PC-3 (cell line): ENCODE data around the gene ADGRV1. TPM values are rescaled to one million over a fixed set of nuclear protein-coding genes. Genes with fewer than 3 reads are reported as not detected.

Experiments used
- ATAC-seq: fragments of 200-7000 bp; cut with Tn5 transposase; 2 replicates; pipeline ENCODE4 v1.9.1; 2020; ENCODE audit warnings: mild to moderate bottlenecking, moderate library complexity
- BruUV-seq: library from RNA; stranded (reverse); fragments of 400-500 nt; replicated peaks from 2 replicates; lab custom pipeline; 2021; lab: Mats Ljungman, UMichigan
- CTCF ChIA-PET: fragments of 300-600 bp; sonication (Branson Sonifier 250); formaldehyde crosslinking; loops from one replicate; lab custom pipeline; 2022; ENCODE audit warnings: antibody characterized with exemption; lab: Charles Lee
- POLR2A ChIA-PET: fragments of 300-600 bp; sonication (Branson Sonifier 250); formaldehyde crosslinking; loops from one replicate; lab custom pipeline; 2022; ENCODE audit warnings: antibody characterized with exemption; ENCODE audit not compliant: unreplicated experiment; lab: Charles Lee
- DNase-seq: peaks from one replicate; pipeline ENCODE4 v3.0.0-alpha.2; 2015
- H2AFZ ChIP-seq: fragments of 300-600 bp; sonication (generic); 2 replicates; pipeline ENCODE4 v1.6.0; 2016; ENCODE audit warnings: antibody characterized with exemption, low read length
- H3F3A ChIP-seq: fragments of 300-600 bp; sonication (generic); one replicate; pipeline ENCODE4 v1.6.0; 2017; ENCODE audit warnings: antibody characterized with exemption, low read length, control low read depth, mild to moderate bottlenecking; ENCODE audit not compliant: unreplicated experiment
- H3K27ac ChIP-seq: fragments of 300-600 bp; sonication (generic); 2 replicates; pipeline ENCODE4 v1.5.1; 2016; ENCODE audit warnings: mild to moderate bottlenecking, low read length
- H3K27me3 ChIP-seq: fragments of 300-600 bp; sonication (generic); 2 replicates; pipeline ENCODE4 v1.6.1; 2016; ENCODE audit warnings: low read length, mixed read lengths
- H3K36me3 ChIP-seq: fragments of 300-600 bp; sonication (generic); 2 replicates; pipeline ENCODE4 v1.6.1; 2016; ENCODE audit warnings: low read depth, mixed run types, low read length, mixed read lengths
- H3K4me1 ChIP-seq: fragments of 300-600 bp; sonication (generic); 2 replicates; pipeline ENCODE4 v1.5.1; 2016; ENCODE audit warnings: low read length; ENCODE audit not compliant: insufficient read depth
- H3K4me2 ChIP-seq: fragments of 300-600 bp; sonication (generic); 2 replicates; pipeline ENCODE4 v1.6.0; 2016; ENCODE audit warnings: low read length
- H3K4me3 ChIP-seq: fragments of 300-600 bp; sonication (generic); 2 replicates; pipeline ENCODE4 v1.5.1; 2016; ENCODE audit warnings: mild to moderate bottlenecking, low read length, mixed read lengths
- H3K79me2 ChIP-seq: fragments of 300-600 bp; sonication (generic); 2 replicates; pipeline ENCODE4 v1.6.1; 2017; ENCODE audit warnings: low read length, mixed read lengths
- H3K9ac ChIP-seq: fragments of 300-600 bp; sonication (generic); 2 replicates; pipeline ENCODE4 v1.6.0; 2016; ENCODE audit warnings: mild to moderate bottlenecking, low read length
- H3K9me2 ChIP-seq: fragments of 300-600 bp; sonication (generic); replicated peaks from 2 replicates; pipeline ENCODE4 v1.6.1; 2016; ENCODE audit warnings: mixed run types, low read length, mixed read lengths
- H3K9me3 ChIP-seq: fragments of 300-600 bp; sonication (generic); 2 replicates; pipeline ENCODE4 v1.6.1; 2016; ENCODE audit warnings: low read length, mixed read lengths
- H4K20me1 ChIP-seq: fragments of 300-600 bp; sonication (generic); 2 replicates; pipeline ENCODE4 v1.6.1; 2016; ENCODE audit warnings: low read length, mixed read lengths
- CTCF ChIP-seq: fragments of 300-600 bp; sonication (generic); conservative IDR thresholded peaks from 2 replicates; pipeline ENCODE4 v1.5.1; 2017; ENCODE audit warnings: antibody characterized with exemption, low read depth, mild to moderate bottlenecking, low read length
- EZH2 ChIP-seq: fragments of 300-600 bp; sonication (generic); IDR thresholded peaks from one replicate; pipeline ENCODE4 v1.6.1; 2017; ENCODE audit warnings: antibody characterized with exemption, mild to moderate bottlenecking, low read length; ENCODE audit not compliant: unreplicated experiment
- EZH2phosphoT487 ChIP-seq: fragments of 300-600 bp; sonication (generic); IDR thresholded peaks from 2 replicates; pipeline ENCODE4 v1.6.1; 2018; ENCODE audit warnings: mild to moderate bottlenecking, antibody characterized with exemption, low read length, borderline replicate concordance
- intact Hi-C: fragments of 100-400 bp; cut with micrococcal nuclease; formaldehyde crosslinking; loops from 2 replicates; pipeline ENCODE4 v1.9.0; 2023
- total RNA-seq: library from RNA; depleted of rRNA; stranded (reverse); fragments of >200 nt; gene quantifications from 2 replicates; pipeline ENCODE4 v1.2.3, GENCODE V29; 2014

Gene ADGRV1
- total RNA-seq, 1 experiment from 2014 or later = 22.7 TPM

- no peak overlapping the region for H2AFZ ChIP-seq
- H3K79me2 ChIP-seq = no peaks in the 10 kb centered on the region
- BruUV-seq = no TSS peak
- ATAC-seq (peak; percentile 92), DNase-seq (peak; percentile 82)
- ChIA-PET POLR2A (no interaction called here), CTCF (interaction anchor here (0.5 to 1.6 kb wide), 7 partner anchors 9 to 101 kb away, joined by 3 to 9 read pairs (median 4); no protein-coding TSS in a partner anchor)
- H3K27me3 ChIP-seq = no peaks in the 10 kb centered on the region
- peak; percentile 81 for TF ChIP-seq CTCF
- no peak for TF ChIP-seq EZH2
- H3K9me3 ChIP-seq = no peaks in the 10 kb centered on the region
- no peak overlapping the region for H3K27ac ChIP-seq
- no peak overlapping the region for H3K4me3 ChIP-seq
- H3K36me3 ChIP-seq = no peaks in the 10 kb centered on the region
- no peaks in the 10 kb centered on the region for H3F3A ChIP-seq
- no peak overlapping the region for H3K4me2 ChIP-seq
- H3K9me2 ChIP-seq = no peaks in the 10 kb centered on the region
- H3K9ac ChIP-seq = no peak overlapping the region
- no peaks in the 10 kb centered on the region for H3K4me1 ChIP-seq
- no peaks in the 10 kb centered on the region for H4K20me1 ChIP-seq
- intact Hi-C loops = loop anchor here (10.0 kb wide), 1 partner anchor 612 kb away; no protein-coding TSS in a partner anchor
These were observed 244.1 kb downstream of the ADGRV1 start for GRCh38 chr5:90802474-90803317.

DNA sequence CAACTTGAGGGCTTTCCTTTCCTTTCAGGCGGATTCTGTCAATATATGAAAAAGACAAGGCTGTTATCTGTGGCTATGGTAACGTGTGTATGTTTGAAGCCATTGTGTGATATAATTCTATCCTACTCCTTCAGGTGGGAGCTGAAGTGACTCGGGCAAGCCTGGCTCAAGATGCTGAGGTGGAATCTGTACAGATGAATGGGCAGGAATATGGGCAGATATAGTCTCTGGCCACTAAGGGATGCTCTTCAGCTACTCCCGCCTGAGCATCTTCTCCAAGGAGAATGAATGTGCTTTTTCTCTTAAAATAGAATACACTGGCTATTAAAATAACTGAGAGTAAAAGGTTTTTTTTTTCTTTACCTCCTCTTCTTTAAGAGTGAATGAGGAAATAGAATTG is 244.8 kb downstream of the ADGRV1 start:
- Histone ChIP-seq H4K20me1 (no peaks in the 10 kb centered on the region), H3K27me3 (no peaks in the 10 kb centered on the region), H3K79me2 (no peaks in the 10 kb centered on the region), H3K9ac (no peak overlapping the region), H2AFZ (no peak overlapping the region), H3F3A (no peaks in the 10 kb centered on the region), H3K4me1 (no peaks in the 10 kb centered on the region), H3K4me3 (no peak overlapping the region), H3K27ac (no peak overlapping the region), H3K4me2 (no peak overlapping the region), H3K9me2 (no peaks in the 10 kb centered on the region), H3K9me3 (no peaks in the 10 kb centered on the region), H3K36me3 (no peaks in the 10 kb centered on the region)
- no TSS peak for BruUV-seq
- ATAC-seq = peak; percentile 50; the same call in 1 of the 2 replicates
- no peak for DNase-seq
- intact Hi-C loops = loop anchor here (10.0 kb wide), 1 partner anchor 611 kb away; no protein-coding TSS in a partner anchor
- ChIA-PET CTCF (interaction anchor here (0.5 to 1.6 kb wide), 7 partner anchors 10 to 102 kb away, joined by 3 to 9 read pairs (median 4); no protein-coding TSS in a partner anchor), POLR2A (no interaction called here)
- no peak for TF ChIP-seq EZH2phosphoT487
- TF ChIP-seq EZH2 = no peak
- no peak; the same call in 1 of the 2 replicates for TF ChIP-seq CTCF

- no peak overlapping the region for H3K27ac ChIP-seq
- H3K36me3 ChIP-seq = no peaks in the 10 kb centered on the region
- no peak overlapping the region for H3K9ac ChIP-seq
- no peak overlapping the region for H3K4me3 ChIP-seq
- CTCF ChIA-PET = no interaction called here
- no peak overlapping the region for H2AFZ ChIP-seq
- H4K20me1 ChIP-seq = no peaks in the 10 kb centered on the region
- no peak for DNase-seq
- TF ChIP-seq EZH2phosphoT487 (no peak), EZH2 (no peak), CTCF (no peak)
- intact Hi-C loops = loop anchor here (10.0 kb wide), 1 partner anchor 611 kb away; no protein-coding TSS in a partner anchor
- H3K79me2 ChIP-seq = no peaks in the 10 kb centered on the region
- no peak overlapping the region for H3K4me2 ChIP-seq
- no peaks in the 10 kb centered on the region for H3K9me3 ChIP-seq
- H3K9me2 ChIP-seq = no peaks in the 10 kb centered on the region
- BruUV-seq = no TSS peak
- POLR2A ChIA-PET = no interaction called here
- no peaks in the 10 kb centered on the region for H3K4me1 ChIP-seq
- no peaks in the 10 kb centered on the region for H3F3A ChIP-seq
- ATAC-seq = no peak
- H3K27me3 ChIP-seq = no peaks in the 10 kb centered on the region
These were observed 245.3 kb downstream of the ADGRV1 start for GRCh38 chr5:90803876-90804275.
